Right lobe of liver (tissue), 6 donors: ENCODE data around the gene CD164. TPM values are rescaled to one million over a fixed set of nuclear protein-coding genes. Genes with fewer than 3 reads are reported as not detected.

Experiments used
- ATAC-seq, 4 donors: fragments of 200-7000 bp; cut with Tn5 transposase; one replicate each; pipeline ENCODE4 v1.9.1; 2020; ENCODE audit warnings: mild to moderate bottlenecking in 4 of 4, moderate library complexity in 4 of 4
- DNase-seq, 3 donors: peaks; one replicate each; pipeline ENCODE4 v3.0.0-alpha.2; 2020
- H3K27ac ChIP-seq, 3 donors: fragments of 200-600 bp; one replicate each; pipeline ENCODE4 v1.8.0; 2022
- H3K27me3 ChIP-seq, 2 donors: fragments of 200-600 bp; one replicate each; pipeline ENCODE4 v1.8.0; 2022
- H3K36me3 ChIP-seq, 4 donors: fragments of 200-600 bp; sonication (generic) in 1 of 4; one replicate each; pipeline versions ENCODE4 v1.5.1 to v1.8.0; 2017 to 2022; ENCODE audit warnings: control low read depth in 1 of 4
- H3K4me1 ChIP-seq, 4 donors: fragments of 200-600 bp; sonication (generic) in 1 of 4; one replicate each; pipeline versions ENCODE4 v1.5.1 to v1.8.0; 2017 to 2022; ENCODE audit warnings: control low read depth in 1 of 4
- H3K4me3 ChIP-seq, 3 donors: fragments of 200-600 bp; one replicate each; pipeline ENCODE4 v1.8.0; 2022
- H3K9me3 ChIP-seq, 4 donors: fragments of 200-600 bp; sonication (generic) in 1 of 4; one replicate each; pipeline versions ENCODE4 v1.5.1 to v1.8.0; 2017 to 2022; ENCODE audit warnings: control low read depth in 1 of 4
- POLR2A ChIP-seq: fragments of 450-650 bp; IDR thresholded peaks from one replicate; pipeline ENCODE4 v1.6.1; 2017; ENCODE audit warnings: antibody characterized with exemption, mild to moderate bottlenecking
- WGBS: methylation state at CpG from one replicate; pipeline ENCODE4 v1.1.6; 2018; ENCODE audit warnings: low coverage, low lambda C conversion rate; ENCODE audit not compliant: insufficient coverage; ENCODE audit errors: missing lambda C conversion rate; 5-methylcytosine and 5-hydroxymethylcytosine counted together
- intact Hi-C, 2 donors: fragments of 100-400 bp; cut with DNase I; formaldehyde crosslinking; loops; one replicate each; pipeline versions ENCODE4 v1.11.2 to v1.14.1; 2022
- total RNA-seq, 6 experiments: library from RNA; depleted of rRNA in 2 of 6; stranded (reverse); fragments of >200 nt in 2 of 6; fragmentation: NEBNext Ultra II Directional in 3 of 6; extraction: Animal tissue kit (Norgen Biotek cat#: 25700) in 3 of 6; gene quantifications; one replicate each; pipeline versions ENCODE4 v1.1.0 to v1.2.4, GENCODE V29; 2016 to 2023
- TF ChIP-seq, protein P1 (sequence below), 4 donors: fragments of 200-600 bp in 3 of 4; fragments of 450-650 bp in 1 of 4; IDR thresholded peaks; one replicate each; pipeline versions ENCODE4 v1.5.1 to v1.8.0; 2016 to 2022; ENCODE audit warnings: antibody characterized with exemption in 4 of 4, mild to moderate bottlenecking in 2 of 4
- donor health status: DM: no; HTN: yes; CAD: no.
- donor health status: DM: no; HTN: no; CAD: no.
- donor health status: DM: no; HTN: no; CAD: no.
- donor health status: DM: no; HTN: yes; CAD: no.
- donor health status: DM: no; HTN: yes; CAD: no.

Gene CD164
- total RNA-seq, 6 experiments from 2014 or later, result 113 to 173 (median 150) TPM

GRCh38 chr6:109421184-109421583 is 38.9 kb upstream of the CD164 start:
- Histone ChIP-seq H3K4me1 (no peaks in the 10 kb centered on the region), H3K4me3 (no peak overlapping the region), H3K27ac (no peak overlapping the region), H3K36me3 (no peaks in the 10 kb centered on the region), H3K27me3 (no peaks in the 10 kb centered on the region), H3K9me3 (no peaks in the 10 kb centered on the region)
- ATAC-seq (no peak), DNase-seq (no peak)
- TF ChIP-seq, protein P1, sequence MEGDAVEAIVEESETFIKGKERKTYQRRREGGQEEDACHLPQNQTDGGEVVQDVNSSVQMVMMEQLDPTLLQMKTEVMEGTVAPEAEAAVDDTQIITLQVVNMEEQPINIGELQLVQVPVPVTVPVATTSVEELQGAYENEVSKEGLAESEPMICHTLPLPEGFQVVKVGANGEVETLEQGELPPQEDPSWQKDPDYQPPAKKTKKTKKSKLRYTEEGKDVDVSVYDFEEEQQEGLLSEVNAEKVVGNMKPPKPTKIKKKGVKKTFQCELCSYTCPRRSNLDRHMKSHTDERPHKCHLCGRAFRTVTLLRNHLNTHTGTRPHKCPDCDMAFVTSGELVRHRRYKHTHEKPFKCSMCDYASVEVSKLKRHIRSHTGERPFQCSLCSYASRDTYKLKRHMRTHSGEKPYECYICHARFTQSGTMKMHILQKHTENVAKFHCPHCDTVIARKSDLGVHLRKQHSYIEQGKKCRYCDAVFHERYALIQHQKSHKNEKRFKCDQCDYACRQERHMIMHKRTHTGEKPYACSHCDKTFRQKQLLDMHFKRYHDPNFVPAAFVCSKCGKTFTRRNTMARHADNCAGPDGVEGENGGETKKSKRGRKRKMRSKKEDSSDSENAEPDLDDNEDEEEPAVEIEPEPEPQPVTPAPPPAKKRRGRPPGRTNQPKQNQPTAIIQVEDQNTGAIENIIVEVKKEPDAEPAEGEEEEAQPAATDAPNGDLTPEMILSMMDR (IDR thresholded peaks at IDR 0.05), result no peak
- TF ChIP-seq POLR2A, result no peak
- 81% methylated on average over 1 of the region's 1 CpG for WGBS
- intact Hi-C loops, result no loop called here

- WGBS, result 30% methylated on average over 1 of the region's 1 CpG
- no peak overlapping the region for H3K27ac ChIP-seq
- DNase-seq, result no peak
Measured at GRCh38 chr6:109420751-109421150, 38.5 kb upstream of the CD164 start.

DNA sequence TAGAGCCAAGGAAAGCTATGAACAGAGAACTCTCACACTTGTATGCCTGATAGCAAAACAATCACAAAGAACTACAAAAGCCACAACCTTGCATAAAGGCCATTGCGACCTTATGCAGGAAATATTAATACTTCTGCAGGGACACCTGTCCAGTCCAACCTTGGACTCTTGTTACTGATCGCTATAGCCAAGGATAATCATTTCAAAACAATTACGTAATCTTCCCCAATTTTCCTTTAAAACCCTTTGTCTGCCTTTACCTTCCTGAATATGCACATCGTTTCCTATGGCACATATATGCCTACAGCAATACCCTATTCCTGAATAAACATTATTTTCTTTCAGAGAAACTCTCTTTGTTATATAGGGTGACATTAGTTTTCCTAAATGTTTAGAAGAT is 35.4 kb upstream of the CD164 start:
- ATAC-seq, result no peak
- DNase-seq, result no peak
- Histone ChIP-seq H3K36me3 (no peaks in the 10 kb centered on the region), H3K4me3 (no peak overlapping the region), H3K9me3 (no peaks in the 10 kb centered on the region), H3K4me1 (no peaks in the 10 kb centered on the region), H3K27ac (no peak overlapping the region), H3K27me3 (no peaks in the 10 kb centered on the region)
- TF ChIP-seq POLR2A, result no peak
- TF ChIP-seq, protein P1 (IDR thresholded peaks at IDR 0.05), result no peak
- intact Hi-C loops, result no loop called here
- 58% methylated on average over 4 of the region's 4 CpGs for WGBS

More at GRCh38 chr6:109420751-109421150, 38.5 kb upstream of the CD164 start:
- Histone ChIP-seq H3K4me3 (no peak overlapping the region), H3K36me3 (no peaks in the 10 kb centered on the region), H3K9me3 (no peaks in the 10 kb centered on the region), H3K27me3 (no peaks in the 10 kb centered on the region), H3K4me1 (no peaks in the 10 kb centered on the region)
- intact Hi-C loops, result no loop called here
- no peak for TF ChIP-seq POLR2A
- TF ChIP-seq, protein P1 (IDR thresholded peaks at IDR 0.05), result no peak
- no peak for ATAC-seq

DNA sequence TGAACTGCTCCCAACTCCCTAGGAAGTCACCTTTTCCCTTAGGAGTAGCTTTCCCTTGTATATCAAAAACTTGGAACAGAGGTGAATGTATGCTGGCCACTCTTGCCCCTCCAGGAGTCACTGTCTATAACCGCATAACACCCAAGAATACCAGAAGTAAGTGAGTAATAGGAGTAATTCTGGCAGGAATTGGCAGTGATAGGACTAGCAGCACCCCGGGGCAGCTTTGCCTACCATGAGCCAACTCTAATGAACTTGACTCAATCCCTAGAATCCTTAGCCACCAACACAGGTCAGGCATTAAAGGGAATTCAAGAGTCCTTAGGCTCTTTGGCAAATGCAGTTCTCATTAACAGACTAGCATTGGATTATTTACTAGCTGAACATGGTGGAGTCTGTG is 28.8 kb upstream of the CD164 start:
- ATAC-seq, result no peak
- DNase-seq, result no peak
- Histone ChIP-seq H3K27ac (no peak overlapping the region), H3K4me1 (no peaks in the 10 kb centered on the region), H3K4me3 (no peak overlapping the region), H3K27me3 (no peaks in the 10 kb centered on the region), H3K9me3 (no peaks in the 10 kb centered on the region), H3K36me3 (no peaks in the 10 kb centered on the region)
- no peak for TF ChIP-seq POLR2A
- TF ChIP-seq, protein P1 (IDR thresholded peaks at IDR 0.05), result no peak
- WGBS, result 67% methylated on average over 1 of the region's 2 CpGs
- intact Hi-C loops, result no loop called here

GRCh38 chr6:109406196-109406595 is 23.9 kb upstream of the CD164 start:
- intact Hi-C loops, result no loop called here
- 77% methylated on average over 4 of the region's 4 CpGs for WGBS
- no peaks in the 10 kb centered on the region for H3K4me1 ChIP-seq
- no peaks in the 10 kb centered on the region for H3K9me3 ChIP-seq
- ATAC-seq, result peak in 1 of 4 donors; percentile 39
- TF ChIP-seq POLR2A, result no peak
- TF ChIP-seq, protein P1 (IDR thresholded peaks at IDR 0.05), result no peak
- H3K27me3 ChIP-seq, result no peaks in the 10 kb centered on the region
- H3K36me3 ChIP-seq, result no peaks in the 10 kb centered on the region
- H3K27ac ChIP-seq, result no peak overlapping the region
- no peak for DNase-seq
- H3K4me3 ChIP-seq, result no peak overlapping the region
